HepG2 (cell line): ENCODE results near the gene FAM210A. TPM values are rescaled to one million over a fixed set of nuclear protein-coding genes. Genes with fewer than 3 reads are reported as not detected.

ENCODE experiments used
- ATAC-seq: fragments of 200-7000 bp; cut with Tn5 transposase; 3 replicates; pipeline ENCODE4 v1.9.1; 2020; ENCODE audit warnings: mild to moderate bottlenecking, moderate library complexity
- BruUV-seq: library from RNA; stranded (reverse); fragments of 400-500 nt; replicated peaks from 2 replicates; lab custom pipeline; 2021; lab: Mats Ljungman, UMichigan
- CTCF ChIA-PET: fragments of 300-600 bp; formaldehyde crosslinking; extraction: SDS; loops from one replicate; lab custom pipeline; 2021; ENCODE audit warnings: low total read pairs, inconsistent platforms, low intra/inter-chr PET ratio; lab: Yijun Ruan, JAX
- POLR2A ChIA-PET: fragments of 350-600 bp; sonication (Branson Sonifier 250); formaldehyde crosslinking; loops from one replicate; lab custom pipeline; 2020; ENCODE audit warnings: antibody characterized with exemption, inconsistent platforms; lab: Yijun Ruan, JAX
- DNase-seq: peaks from one replicate; pipeline ENCODE4 v3.0.0-alpha.2; 2015; ENCODE audit warnings: low spot score
- FAIRE-seq: peaks from 3 replicates; lab custom pipeline; 2011; peaks lifted over from hg19 to GRCh38; lab: Jason Lieb, UNC
- H2AFZ ChIP-seq: one replicate; pipeline ENCODE4 v1.6.1; 2011; ENCODE audit warnings: low read length, inconsistent platforms
- H3K27ac ChIP-seq: fragments of 300-600 bp; 3 replicates; pipeline ENCODE4 v1.8.0; 2011; ENCODE audit warnings: mixed run types, mild to moderate bottlenecking, mixed read lengths, low read length, inconsistent platforms; ENCODE audit not compliant: insufficient read depth; ENCODE audit errors: extremely low read length
- H3K27me3 ChIP-seq, 2 experiments: fragments of 200-600 bp in 1 of 2; 2 replicates in 1 of 2; 3 replicates in 1 of 2; pipeline versions ENCODE4 v1.6.0 to v1.8.0; 2011; ENCODE audit warnings: low read length in 2 of 2, mild to moderate bottlenecking in 2 of 2, moderate library complexity in 2 of 2, inconsistent platforms in 1 of 2; ENCODE audit not compliant: insufficient read depth in 2 of 2, control insufficient read depth in 1 of 2
- H3K36me3 ChIP-seq, 2 experiments: fragments of 200-600 bp in 1 of 2; replicated peaks in 1 of 2; 2 replicates in 1 of 2; 3 replicates in 1 of 2; pipeline versions ENCODE4 v1.5.1 to v1.8.0; 2011; ENCODE audit warnings: low read length in 2 of 2, inconsistent platforms in 1 of 2; ENCODE audit not compliant: insufficient read depth in 2 of 2, control insufficient read depth in 1 of 2
- H3K4me1 ChIP-seq: 2 replicates; pipeline ENCODE4 v1.5.1; 2012; ENCODE audit warnings: low read length, inconsistent platforms; ENCODE audit not compliant: insufficient read depth
- H3K4me2 ChIP-seq: 2 replicates; pipeline ENCODE4 v1.6.0; 2011; ENCODE audit warnings: low read depth, low read length, inconsistent platforms
- H3K4me3 ChIP-seq, 3 experiments: fragments of 200-600 bp in 1 of 3; sonication (generic), shearing (Covaris generic) in 1 of 3; replicated peaks in 1 of 3; 2 replicates each; pipeline ENCODE4 v1.5.1; 2011 to 2016; ENCODE audit warnings: low read length in 3 of 3, inconsistent platforms in 2 of 3, low read depth in 2 of 3, mild to moderate bottlenecking in 2 of 3, control low read depth in 1 of 3, mixed read lengths in 1 of 3; ENCODE audit not compliant: insufficient read depth in 1 of 3
- H3K79me2 ChIP-seq: one replicate; pipeline ENCODE4 v1.6.1; 2011; ENCODE audit warnings: low read length, inconsistent platforms; ENCODE audit not compliant: insufficient read depth
- H3K9ac ChIP-seq: 2 replicates; pipeline ENCODE4 v1.6.0; 2011; ENCODE audit warnings: mild to moderate bottlenecking, low read depth, low read length, inconsistent platforms; ENCODE audit not compliant: insufficient read depth
- H3K9me3 ChIP-seq: 2 replicates; pipeline ENCODE4 v1.5.1; 2012; ENCODE audit warnings: mild to moderate bottlenecking, low read length
- H4K20me1 ChIP-seq: 2 replicates; pipeline ENCODE4 v1.6.0; 2011; ENCODE audit warnings: inconsistent platforms, mild to moderate bottlenecking, low read length, moderate library complexity; ENCODE audit not compliant: insufficient read depth
- AKAP8 ChIP-seq: sonication (generic); formaldehyde crosslinking; IDR thresholded peaks from 2 replicates; pipeline ENCODE4 v1.5.1; 2020; ENCODE audit warnings: mild to moderate bottlenecking, missing genetic modification reagents
- CC2D1A ChIP-seq: sonication (generic); formaldehyde crosslinking; IDR thresholded peaks from 2 replicates; pipeline ENCODE4 v1.8.1; 2023; ENCODE audit warnings: mild to moderate bottlenecking, missing genetic modification reagents
- DPF2 ChIP-seq: sonication (generic); formaldehyde crosslinking; IDR thresholded peaks from 2 replicates; pipeline ENCODE4 v1.4.0; 2020; ENCODE audit warnings: mild to moderate bottlenecking, low read depth, missing genetic modification reagents, borderline replicate concordance
- DR1 ChIP-seq: sonication (generic); formaldehyde crosslinking; IDR thresholded peaks from 2 replicates; pipeline ENCODE4 v1.8.0; 2021; ENCODE audit warnings: mild to moderate bottlenecking, missing genetic modification reagents, inconsistent platforms
- HBP1 ChIP-seq: IDR thresholded peaks from 2 replicates; pipeline ENCODE4 v1.6.1; 2016; ENCODE audit warnings: low read depth, control low read depth
- HCFC1 ChIP-seq: fragments of 150-350 bp; IDR thresholded peaks from 2 replicates; pipeline ENCODE4 v1.6.1; 2014; ENCODE audit warnings: low read depth, low read length
- ISL2 ChIP-seq: sonication (generic); formaldehyde crosslinking; IDR thresholded peaks from 2 replicates; pipeline ENCODE4 v1.5.0; 2020; ENCODE audit warnings: missing genetic modification reagents
- MIER3 ChIP-seq: IDR thresholded peaks from 2 replicates; pipeline ENCODE4 v1.6.1; 2016; ENCODE audit warnings: missing compliant biosample characterization, borderline replicate concordance
- PAXIP1 ChIP-seq: sonication (generic); formaldehyde crosslinking; conservative IDR thresholded peaks from 2 replicates; pipeline ENCODE4 v1.4.0; 2020; ENCODE audit warnings: mild to moderate bottlenecking, missing genetic modification reagents, moderate library complexity
- SATB2 ChIP-seq: sonication (generic); formaldehyde crosslinking; IDR thresholded peaks from 2 replicates; pipeline ENCODE4 v1.5.0; 2020; ENCODE audit warnings: missing genetic modification reagents
- SNAI1 ChIP-seq: sonication (generic); formaldehyde crosslinking; IDR thresholded peaks from 2 replicates; pipeline ENCODE4 v1.5.0; 2020; ENCODE audit warnings: mild to moderate bottlenecking, missing genetic modification reagents, borderline replicate concordance
- ZBTB10 ChIP-seq: sonication (generic); formaldehyde crosslinking; IDR thresholded peaks from 2 replicates; pipeline ENCODE4 v1.4.0; 2020; ENCODE audit warnings: missing genetic modification reagents, borderline replicate concordance
- ZNF230 ChIP-seq: sonication (generic); formaldehyde crosslinking; IDR thresholded peaks from 2 replicates; pipeline ENCODE4 v1.4.0; 2020; ENCODE audit warnings: mild to moderate bottlenecking, missing genetic modification reagents
- ZNF484 ChIP-seq: sonication (generic); formaldehyde crosslinking; IDR thresholded peaks from 2 replicates; pipeline ENCODE4 v1.5.1; 2020; ENCODE audit warnings: mild to moderate bottlenecking, low read depth, missing genetic modification reagents, borderline replicate concordance
- WGBS: methylation state at CpG from one replicate; pipeline ENCODE4 v1.1.6; 2017; ENCODE audit warnings: low lambda C conversion rate; 5-methylcytosine and 5-hydroxymethylcytosine counted together
- in situ Hi-C: cut with HindIII; loops from 2 replicates; pipeline ENCODE4 v1.10.0; 2017; ENCODE audit warnings: low pct_unique_long_range_greater_than_20kb; ENCODE audit not compliant: extremely low pct_ligation_motif_present
- intact Hi-C: fragments of 100-400 bp; cut with micrococcal nuclease; formaldehyde crosslinking; loops from one replicate; pipeline ENCODE4 v1.10.0; 2022; ENCODE audit not compliant: unreplicated experiment
- polyA plus RNA-seq, 8 experiments: library from polyadenylated mRNA; depleted of rRNA in 3 of 8; stranded (reverse) in 7 of 8; unstranded in 1 of 8; fragments of >200 nt; fragmentation: Illumina TruSeq in 4 of 8; extraction: Trizol in 4 of 8; gene quantifications; 2 replicates each; pipeline versions ENCODE4 v1.2.1 to v1.2.3, GENCODE V29; 2011 to 2016; ENCODE audit warnings: low read depth in 4 of 8, missing spikeins in 1 of 8, mixed read lengths in 1 of 8; ENCODE audit not compliant: insufficient read depth in 1 of 8
- total RNA-seq, 5 experiments: library from RNA; depleted of rRNA; stranded (reverse); fragments of >200 nt; fragmentation: Illumina TruSeq; extraction: Trizol; gene quantifications; 2 replicates each; pipeline ENCODE4 v1.2.3, GENCODE V29; 2016; ENCODE audit warnings: low read depth in 1 of 5

Gene FAM210A
- total and polyA plus RNA-seq, 2 of the 13 experiments (the other 11 are each of a cell fraction or from before 2014, with no cell fraction given) = 33.2 to 37.5 TPM

GRCh38 chr18:13620818-13621445, 105.4 kb downstream of the FAM210A start (continued):
- TF ChIP-seq PAXIP1 (CRISPR knock-in tag) (no peak), MIER3 (CRISPR knock-in tag) (no peak), ISL2 (CRISPR knock-in tag) (no peak), SNAI1 (CRISPR knock-in tag) (no peak)

GRCh38 chr18:13620206-13620672, 106.1 kb downstream of the FAM210A start:
- Histone ChIP-seq H3K4me1 (peaks cover 8% of the 10 kb centered on the region; the same call in 1 of the 2 replicates), H3K4me2 (no peak overlapping the region), H3K9me3 (no peaks in the 10 kb centered on the region), H3K27ac (no peak overlapping the region), H2AFZ (no peak overlapping the region), H4K20me1 (no peaks in the 10 kb centered on the region), H3K27me3 (no peaks in the 10 kb centered on the region), H3K9ac (no peak overlapping the region), H3K79me2 (no peaks in the 10 kb centered on the region), H3K36me3 (no peaks in the 10 kb centered on the region), H3K4me3 (no peak overlapping the region)
- intact Hi-C loops (no loop called here), in situ Hi-C loops (no loop called here)
- no TSS peak for BruUV-seq
- WGBS = 100% methylated on average over 5 of the region's 10 CpGs
- POLR2A ChIA-PET = no interaction called here
- FAIRE-seq (no peak), ATAC-seq (no peak), DNase-seq (no peak)
- CTCF ChIA-PET = no interaction called here
- no peak for TF ChIP-seq ZBTB10
- no peak for TF ChIP-seq HCFC1
- TF ChIP-seq DR1 = no peak
- TF ChIP-seq HBP1 = no peak
- TF ChIP-seq ZNF484 = no peak
- no peak for TF ChIP-seq SATB2 (CRISPR knock-in tag)
- TF ChIP-seq CC2D1A (CRISPR knock-in tag) = no peak
- no peak for TF ChIP-seq AKAP8 (CRISPR knock-in tag)
- TF ChIP-seq DPF2 (CRISPR knock-in tag) = no peak
- no peak for TF ChIP-seq ZNF230 (CRISPR knock-in tag)
